Amniotic epithelial cell (primary cell): Measurements from ENCODE around the gene SART3.
"Not testable (repeated sequence)": the region's sequence is repeated elsewhere in the genome, so short reads cannot be mapped to it uniquely, and the experiment has no call there.

Source experiments
- DNase-seq: peaks from one replicate; pipeline ENCODE4 v3.0.0-alpha.2; 2010; ENCODE audit warnings: low read depth

Gene SART3

DNA sequence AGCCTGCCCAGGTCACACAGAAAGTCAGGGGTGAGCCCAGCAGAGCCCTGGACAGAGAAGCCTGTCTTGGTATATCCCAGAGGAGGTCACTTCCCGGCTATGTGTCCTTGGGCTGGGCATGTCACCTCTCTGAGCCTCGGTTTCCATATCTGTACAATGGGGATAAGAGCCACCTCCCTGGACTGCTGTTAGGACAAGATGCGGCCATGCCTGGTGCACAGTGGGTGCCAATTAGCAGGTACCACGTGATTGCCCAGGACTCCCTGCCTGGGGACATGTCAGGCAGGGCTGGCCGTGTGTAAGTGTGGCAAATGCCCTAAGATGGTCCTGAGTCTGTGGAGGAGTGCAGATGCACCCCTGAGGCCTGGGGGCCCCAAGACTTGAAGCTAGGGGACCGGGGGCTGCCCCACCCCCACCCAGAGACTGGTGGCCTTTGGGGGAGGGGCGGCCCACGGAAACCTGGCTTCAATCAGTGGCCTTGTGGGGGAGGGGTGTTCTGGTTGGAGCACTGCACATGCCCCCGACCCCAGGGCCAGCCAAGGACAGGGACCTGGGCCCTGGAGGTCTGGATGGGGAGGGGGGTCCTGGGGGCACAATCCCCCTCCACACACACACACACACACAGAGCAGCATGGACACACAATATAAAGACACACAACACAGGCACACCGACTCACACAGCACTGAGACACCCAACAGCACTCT, 36.0 kb upstream of the SART3 start:
- no peak for DNase-seq

DNA sequence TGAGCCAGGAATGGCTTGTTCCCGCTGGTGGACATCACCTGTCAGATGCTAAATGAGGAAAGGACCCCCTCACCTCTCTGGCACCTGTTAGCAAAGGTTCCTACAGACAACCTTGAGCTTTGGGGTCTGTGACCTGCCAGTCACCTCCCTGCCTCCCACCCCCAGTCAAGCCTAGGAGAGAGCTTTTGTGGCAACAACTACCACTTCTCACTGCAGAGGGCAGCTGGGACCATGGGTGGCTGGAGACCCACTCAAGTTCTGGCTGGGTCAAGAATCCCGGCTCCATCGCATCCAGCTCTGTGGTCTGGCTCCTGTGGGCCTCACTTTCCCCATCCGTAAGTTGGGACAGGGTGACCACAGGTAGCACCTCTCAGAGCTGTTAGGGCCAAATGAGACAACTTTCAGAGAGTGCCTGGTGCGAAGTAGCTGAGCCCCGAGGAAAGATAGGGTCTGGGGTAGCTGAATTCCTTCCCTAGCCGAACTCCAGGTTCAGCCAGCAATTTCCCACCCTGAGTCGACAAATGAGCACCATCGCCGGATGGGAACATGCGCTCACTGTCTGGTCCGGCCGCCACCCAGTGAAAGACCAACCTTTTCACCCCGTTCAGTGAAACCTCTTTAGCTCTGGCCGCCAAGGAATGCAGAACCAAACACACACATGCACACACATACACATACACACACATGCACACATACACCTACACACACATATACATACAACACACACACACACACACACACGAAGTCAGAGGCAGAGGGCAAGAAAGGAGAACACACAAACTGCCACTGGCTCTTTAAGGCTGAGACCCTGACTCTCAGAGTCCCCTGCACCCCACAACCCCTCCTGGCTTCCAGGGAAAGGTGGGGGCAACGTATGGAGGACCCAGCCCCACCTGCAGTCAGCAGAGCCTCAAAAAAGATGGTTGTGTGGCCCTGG, 35.0 kb upstream of the SART3 start:
- no peak for DNase-seq

DNA sequence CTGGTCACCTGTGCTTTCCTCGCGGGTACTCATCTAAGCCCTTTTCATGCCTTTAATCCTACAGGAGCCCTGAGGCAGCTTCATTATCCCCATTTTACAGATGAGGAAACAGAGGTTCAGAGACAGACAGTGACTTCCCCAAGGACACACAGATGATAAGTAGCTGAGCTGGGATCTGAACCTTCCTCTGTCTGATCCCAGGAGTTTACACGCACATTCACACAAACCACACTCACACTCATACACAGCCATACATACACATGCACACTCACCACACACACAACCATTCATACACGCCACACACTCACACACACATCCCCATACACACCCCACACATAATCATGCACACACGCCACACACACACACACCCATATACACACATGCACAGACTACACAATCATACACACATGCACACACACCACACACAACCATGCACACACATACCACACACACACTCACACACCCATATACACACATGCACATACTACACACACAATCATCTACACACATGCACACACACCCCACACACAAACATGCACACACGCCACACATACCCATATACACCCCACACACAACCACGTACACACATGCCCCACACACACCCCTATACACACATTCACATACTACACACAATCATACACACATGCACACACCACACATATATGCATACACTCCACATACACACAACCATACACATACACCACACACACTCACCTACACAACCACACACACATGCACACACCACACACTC, 34.2 kb upstream of the SART3 start:
- no peak for DNase-seq

DNA sequence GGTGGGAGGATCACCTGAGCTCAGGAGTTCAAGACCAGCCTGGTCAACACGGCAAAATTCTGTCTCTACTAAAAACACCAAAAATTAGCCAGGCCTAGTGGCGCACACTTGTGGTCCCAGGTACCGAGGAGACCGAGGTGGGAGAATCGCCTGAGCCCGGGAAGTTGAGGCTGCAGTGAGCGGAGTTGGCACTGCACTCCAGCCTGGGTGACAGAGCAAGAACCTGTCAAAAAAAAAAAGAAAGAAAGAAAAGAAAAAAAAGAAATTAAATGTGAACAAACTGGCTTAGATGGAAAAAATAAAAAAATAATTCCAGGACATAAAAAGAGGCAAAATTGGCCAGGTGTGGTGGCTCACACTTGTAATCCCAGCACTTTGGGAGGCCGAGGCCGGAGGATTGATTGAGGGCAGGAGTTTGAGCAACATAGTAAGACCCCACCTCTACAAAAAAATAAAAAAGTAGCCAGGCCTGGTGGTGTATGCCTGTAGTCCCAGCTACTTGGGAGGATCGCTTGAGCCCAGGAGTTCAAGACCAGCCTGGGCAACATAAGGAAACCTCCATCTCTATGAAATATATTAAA, 33.4 kb upstream of the SART3 start:
- no peak for DNase-seq

DNA sequence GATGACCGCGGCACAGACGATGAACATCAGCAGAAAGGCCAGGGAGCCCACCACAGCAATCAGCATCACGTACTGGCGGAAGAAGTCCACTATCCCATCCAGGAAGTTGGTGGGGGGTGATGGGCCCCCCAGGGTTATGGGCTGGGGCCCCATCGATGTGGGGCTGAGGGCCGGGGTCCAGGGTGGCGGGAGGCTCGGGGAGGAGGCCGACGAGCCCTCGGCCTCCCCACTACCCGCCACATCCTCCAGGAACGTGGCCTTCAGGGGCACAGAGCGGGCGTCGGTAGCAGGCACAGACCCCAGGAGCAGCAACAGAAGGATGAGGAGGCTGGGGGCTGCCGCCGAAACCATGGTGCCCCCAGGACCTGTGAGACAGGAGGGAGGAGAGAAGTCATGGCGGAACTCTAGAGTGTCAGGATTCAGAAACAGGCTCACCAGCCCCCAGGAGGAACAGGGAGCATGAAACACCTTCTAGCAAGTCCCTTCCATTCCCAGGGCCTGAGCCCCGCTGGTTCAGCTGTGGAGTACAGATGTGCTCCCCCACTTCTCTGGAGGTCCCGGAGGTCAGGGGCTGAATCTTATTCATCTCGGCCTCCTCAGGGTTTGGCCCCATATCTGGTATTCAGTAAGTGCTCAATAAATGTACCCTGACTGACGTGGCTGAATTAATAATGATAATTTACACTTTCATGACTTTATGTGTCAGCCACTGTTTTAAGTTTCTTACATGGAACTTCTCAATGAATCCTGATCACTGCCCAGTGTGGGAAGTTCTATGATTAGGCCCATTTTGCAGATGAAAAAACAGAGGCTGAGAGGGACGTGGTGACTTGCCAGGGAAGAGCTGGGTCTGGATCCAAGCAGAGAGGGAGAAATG, 31.3 kb upstream of the SART3 start:
- no peak for DNase-seq

DNA sequence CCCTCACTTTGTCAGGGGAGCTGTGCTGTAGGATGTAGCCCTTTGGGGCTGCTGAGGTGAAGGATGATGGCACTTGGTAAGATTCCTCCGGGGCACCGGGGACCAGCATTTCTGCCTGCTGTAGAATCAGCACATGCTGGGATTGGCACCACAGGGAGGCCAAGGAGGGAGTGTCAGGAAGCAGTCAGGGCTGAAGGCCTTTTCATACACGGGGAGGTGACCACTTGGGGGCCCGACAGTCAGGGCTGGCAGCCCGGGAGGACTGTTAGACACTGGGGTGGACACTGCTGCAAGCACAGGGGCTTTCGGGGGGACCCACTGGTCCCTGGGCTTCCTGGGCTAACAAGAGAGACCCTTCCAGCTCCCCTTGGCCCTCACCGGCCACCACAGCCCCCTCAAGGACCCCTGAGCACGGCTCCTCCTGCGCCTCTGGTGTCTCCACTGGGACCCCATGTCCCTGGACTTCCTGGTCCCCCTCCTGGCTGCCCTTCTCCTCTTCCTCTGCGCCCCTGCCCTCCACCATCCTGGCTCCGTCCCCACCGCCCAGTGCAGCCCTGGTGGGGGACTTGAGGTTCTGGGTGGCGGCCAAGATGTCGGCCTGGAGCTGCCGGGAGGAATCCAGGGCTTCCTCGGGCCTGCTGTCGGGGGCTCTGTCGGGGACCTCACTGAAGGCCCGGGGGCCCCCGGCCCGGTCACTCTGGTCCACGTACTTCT, 30.5 kb upstream of the SART3 start:
- DNase-seq = no peak

DNA sequence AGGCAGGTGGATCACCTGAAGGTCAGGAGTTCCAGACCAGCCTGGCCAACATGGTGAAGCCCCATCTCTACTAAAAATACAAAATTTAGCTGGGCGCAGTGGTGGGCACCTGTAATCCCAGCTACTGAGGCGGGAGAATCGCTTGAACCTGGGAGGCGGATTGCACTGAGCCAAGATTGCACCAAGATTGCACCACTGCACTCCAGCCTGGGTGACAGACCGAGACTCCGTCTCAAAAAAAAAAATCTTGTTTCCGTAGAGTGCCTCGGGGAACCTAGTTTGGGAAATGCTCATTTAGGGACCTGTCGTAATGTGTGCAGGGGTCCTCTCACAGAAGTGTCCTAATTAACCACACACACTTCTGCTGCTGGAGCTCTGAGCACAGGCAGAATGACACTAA, 29.5 kb upstream of the SART3 start:
- DNase-seq = not testable (repeated sequence)

DNA sequence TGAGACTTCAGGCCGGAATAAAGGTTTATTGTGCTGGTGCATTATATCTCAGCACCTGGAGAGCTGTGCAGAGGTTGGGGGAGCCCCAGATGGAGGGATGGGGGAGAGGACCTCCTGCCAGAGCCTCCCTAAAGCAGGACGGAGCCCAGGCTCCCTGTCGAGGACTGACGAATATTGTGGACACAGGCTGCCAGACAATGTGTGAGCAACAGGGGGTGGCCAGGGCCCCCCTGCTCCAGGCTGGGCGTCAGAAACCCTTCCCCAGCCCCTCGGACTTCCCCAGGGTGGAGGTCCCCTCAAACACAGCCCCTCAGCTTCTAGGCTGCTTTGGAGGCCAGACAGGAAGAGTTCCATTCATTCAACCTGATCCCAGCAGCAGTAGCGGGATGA, 28.9 kb upstream of the SART3 start:
- no peak for DNase-seq

DNA sequence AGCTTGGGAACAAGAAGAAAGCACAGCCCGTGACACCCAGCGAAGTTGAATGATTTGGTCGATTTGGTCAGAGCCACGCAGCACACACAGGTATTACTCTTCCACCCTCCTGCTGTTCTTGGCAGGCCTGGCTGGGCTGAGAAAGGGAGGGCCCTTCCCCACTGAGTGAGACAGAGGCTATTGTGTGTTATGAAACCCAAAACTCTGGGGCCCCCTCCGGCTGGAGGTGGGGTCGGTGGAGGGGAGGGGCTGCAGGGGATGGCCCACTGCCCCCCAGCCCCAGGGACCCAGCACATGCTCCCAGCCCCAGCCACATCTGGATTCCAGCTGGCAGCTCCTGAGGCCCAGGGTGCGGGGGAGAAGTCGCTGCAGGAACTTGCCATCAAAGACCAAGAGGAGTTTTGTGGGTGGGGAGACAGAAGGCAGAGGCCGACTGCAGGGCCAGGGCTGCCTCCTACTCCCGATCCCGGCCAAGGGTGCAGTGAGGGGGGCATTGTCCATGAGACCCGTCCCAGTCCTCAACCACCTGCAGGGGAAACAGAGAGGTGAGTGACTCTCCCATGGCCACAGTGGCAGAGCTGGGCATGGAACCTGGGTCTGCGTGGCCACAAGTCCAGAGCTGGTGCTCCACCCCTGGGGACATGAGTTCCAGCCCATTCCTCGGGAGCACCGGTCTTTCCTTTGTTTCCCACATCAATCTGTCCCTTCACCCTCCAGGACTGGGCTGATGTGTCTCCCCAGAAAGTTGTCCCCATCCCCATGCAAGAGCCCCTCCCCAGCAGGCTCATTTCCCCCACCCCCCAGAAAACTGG, 28.3 kb upstream of the SART3 start:
- DNase-seq = peak; percentile 35

DNA sequence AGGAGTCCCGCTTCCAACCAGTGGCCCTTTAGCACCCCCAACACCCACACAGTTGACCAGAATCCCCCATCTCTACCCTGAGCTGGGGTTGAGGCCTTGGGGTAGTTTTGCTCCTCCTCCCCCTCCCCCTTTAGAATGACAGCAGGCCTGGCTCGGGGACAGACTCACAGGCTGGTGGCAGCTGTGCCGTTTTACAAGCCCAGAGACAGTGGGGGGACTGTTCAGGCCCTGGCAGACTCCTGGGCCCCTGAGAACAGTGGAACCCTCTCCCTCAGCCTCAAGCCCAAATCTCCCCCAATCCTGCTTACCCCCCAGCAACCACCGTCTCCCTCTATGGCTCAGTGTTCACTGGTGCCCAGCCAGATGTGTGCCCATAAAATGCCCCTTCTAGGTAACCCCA, 26.9 kb upstream of the SART3 start:
- DNase-seq = no peak

DNA sequence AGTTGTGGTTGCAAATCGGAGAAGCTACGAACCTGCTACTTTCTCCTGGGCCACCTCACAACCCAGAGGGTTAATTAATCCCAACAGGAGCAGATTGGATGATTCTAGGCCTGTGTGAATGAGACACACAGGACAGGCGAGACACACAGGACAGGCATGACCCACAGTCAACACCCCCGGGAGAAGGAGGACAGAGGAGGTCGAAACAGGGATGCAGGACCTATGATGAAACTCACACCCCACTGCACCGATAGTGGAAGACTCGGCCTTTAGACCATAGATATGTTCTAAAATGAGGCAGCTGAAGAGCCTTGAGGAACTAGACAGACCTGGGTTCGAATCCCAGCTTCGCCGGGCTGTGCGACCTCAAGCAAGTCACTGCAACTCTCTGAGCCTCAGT, 25.3 kb upstream of the SART3 start:
- DNase-seq = no peak

DNA sequence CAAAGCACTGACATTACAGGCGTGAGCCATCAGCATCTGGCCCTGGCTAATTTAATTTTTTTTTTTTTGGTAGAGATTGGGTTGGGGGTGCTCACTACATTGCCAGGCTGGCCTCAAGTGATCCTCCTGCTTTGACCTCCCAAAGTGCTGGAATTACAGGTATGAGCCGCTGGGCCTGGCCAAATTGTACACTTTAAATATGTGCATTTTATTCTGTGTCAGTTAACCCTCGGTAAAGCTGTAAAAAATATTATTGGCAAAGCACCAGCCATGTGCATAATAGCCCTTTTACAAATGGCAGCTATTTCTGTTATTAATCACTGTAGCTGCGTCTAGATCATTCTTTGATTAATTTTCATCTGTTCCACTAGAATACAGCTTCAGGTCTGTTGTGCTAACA, 24.9 kb upstream of the SART3 start:
- DNase-seq = no peak

DNA sequence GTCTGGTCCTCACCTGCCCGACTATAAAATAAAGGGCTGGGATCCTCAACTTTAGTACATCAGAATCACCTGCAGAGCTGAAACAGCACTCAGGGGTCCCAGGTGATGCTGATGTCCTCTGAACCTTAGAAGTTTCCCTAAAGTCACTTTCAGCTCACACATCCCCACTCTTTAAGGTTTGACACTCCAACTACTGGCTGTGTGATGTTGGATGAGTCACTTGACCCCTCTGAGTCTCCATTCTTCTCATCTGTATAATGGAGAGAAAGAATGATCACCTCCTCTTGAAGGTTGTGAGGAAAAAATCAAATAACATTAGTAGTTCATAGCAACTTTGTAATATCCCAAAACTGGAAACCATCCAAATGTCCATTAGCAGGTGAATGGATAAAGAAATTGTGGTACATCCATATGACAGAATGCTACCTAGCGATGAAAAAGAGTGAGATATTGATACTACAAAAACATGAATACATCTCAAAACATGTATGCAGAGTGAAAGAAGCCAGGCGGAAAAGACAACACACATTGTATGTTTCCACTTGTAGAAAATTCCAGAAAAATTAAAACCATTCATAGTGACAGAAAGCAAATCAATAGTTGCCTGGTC, 23.6 kb upstream of the SART3 start:
- DNase-seq = no peak

DNA sequence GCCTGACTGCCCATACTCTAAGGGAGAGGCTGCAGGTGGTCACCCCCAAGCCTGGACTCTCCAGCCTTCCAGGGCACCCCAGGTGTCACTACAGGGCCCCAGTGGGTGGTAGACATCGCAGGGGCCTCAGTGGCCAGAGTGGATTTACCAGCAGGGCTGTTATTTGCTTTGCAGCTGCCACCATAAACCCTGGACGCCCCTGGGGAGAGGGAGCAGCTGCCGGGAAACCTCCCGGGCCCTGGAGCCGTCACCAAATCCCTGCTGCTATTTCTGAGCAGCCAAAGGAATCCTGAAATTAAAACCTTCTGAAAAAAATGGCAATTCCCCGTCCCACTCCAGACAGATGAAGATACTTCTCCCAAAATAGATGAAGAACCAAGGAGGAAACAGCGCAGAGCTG, 23.0 kb upstream of the SART3 start:
- DNase-seq = no peak

DNA sequence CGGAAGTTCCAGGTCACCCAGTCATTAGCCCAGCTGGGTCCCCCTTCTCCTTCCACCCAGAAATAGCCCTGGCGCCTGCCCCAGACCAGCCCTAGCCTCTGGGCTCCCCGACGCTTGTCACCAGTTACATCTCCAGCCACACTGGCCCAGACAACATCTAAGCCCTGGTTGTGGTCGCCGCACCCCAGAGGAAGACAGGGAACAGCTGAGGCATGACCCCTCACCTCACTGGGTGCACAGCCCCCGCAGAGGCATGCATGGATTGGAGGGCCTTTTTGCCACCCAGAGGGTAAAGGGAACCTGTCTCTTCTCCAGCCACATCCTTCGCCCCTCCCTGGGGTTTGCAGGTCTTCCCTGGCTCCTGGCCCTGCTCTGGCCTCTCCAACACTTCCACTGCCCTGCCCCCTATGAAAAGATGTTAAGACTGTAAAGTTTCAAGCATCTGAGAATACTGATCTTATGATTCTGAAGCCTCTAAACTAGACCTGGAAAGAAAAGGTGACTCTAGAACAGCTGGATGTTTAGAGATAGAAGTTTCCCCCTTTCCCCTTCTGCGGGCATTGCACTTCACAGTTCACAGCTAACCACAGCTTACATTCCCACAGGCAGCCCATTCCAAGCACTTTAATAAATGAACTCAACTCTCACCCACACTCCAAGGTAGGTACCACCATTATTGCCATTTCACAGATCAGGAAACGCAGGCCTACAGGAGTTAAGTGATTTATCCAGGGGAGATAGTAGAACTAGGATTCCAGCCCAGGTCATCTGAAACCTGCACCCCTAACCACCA, 22.2 kb upstream of the SART3 start:
- peak; percentile 40 for DNase-seq

DNA sequence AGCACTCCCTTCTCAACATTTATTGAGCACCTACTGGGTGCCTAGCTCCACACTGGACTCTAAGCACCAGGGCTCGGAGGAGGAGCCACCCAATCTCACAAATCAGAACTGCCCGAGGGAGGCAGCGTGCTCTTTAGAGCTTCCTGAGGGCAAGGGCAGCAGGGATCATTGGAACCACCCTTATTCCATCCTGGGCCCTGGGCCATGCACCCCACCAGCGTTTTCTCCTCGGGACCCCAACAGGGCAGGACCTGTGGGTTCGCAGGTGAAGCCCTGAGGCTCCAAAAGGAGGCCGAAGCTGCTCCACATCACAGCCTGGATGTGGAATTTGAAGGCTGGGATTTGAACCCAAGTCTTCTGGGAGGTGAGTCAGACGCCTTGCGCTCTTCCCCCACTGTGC, 21.5 kb upstream of the SART3 start:
- no peak for DNase-seq

DNA sequence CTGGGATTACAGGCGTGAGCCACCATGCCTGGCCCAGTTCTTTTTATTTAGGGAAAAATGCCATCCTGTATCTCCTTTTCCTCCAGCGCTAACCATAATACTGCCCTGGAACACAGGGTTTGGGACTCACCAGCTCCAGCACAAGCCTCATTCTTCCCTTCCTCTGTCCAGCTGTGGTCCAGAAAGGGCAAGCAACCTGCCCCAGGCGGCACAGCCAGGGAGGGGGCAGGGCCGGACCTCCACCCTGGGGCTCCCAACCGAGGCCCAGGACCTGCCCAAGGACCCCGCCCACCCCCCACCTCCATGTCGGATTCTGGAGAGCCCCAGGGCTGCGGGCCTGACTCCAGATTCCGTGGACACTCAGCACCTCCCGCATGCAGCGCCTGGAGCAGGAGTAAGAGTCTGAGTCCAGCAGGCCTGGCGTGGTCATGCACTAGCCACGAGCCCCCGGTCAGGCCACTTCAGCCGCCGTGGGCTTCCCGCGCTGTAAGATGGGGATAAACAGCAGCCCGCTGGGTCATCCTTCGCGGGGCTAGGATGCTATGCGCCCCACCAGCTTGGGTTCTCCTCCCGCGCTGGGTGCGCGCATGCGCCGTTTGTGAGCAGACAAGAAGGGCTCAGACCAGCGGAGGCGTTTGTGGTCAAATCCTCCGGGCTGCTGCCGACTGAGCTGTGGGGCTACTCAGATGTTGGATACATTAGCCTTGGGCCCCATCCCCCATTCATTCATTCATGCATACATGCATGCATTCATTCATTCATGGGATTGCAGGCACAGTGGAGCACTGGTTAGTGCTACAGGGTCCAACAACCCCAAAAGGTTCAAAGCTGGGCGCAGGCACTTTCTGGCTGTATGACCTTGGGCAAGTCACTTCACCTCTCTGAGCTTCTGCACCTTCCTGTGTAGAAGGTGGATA, 20.6 kb upstream of the SART3 start:
- peak; percentile 45 for DNase-seq
